Brain microvascular endothelial cell (primary cell): ENCODE results near the gene KLHL26.
A peak's percentile ranks its signal among the peaks of the same experiment; 100 is the strongest.
"Not testable (repeated sequence)": the region's sequence is repeated elsewhere in the genome, so short reads cannot be mapped to it uniquely, and the experiment has no call there.

ENCODE experiments used
- DNase-seq: peaks from one replicate; pipeline ENCODE4 v3.0.0-alpha.2; 2020
- H3K27ac ChIP-seq: fragments of 250-450 bp; sonication (Bioruptor Pico); 2 replicates; pipeline ENCODE4 v1.5.1; 2020; ENCODE audit warnings: mild to moderate bottlenecking, moderate library complexity
- H3K27me3 ChIP-seq: fragments of 250-450 bp; sonication (Bioruptor Pico); replicated peaks from 2 replicates; pipeline ENCODE4 v1.5.1; 2020; ENCODE audit warnings: mild to moderate bottlenecking
- H3K36me3 ChIP-seq: fragments of 250-450 bp; sonication (Bioruptor Pico); replicated peaks from 2 replicates; pipeline ENCODE4 v1.5.1; 2020; ENCODE audit warnings: mild to moderate bottlenecking
- H3K4me3 ChIP-seq: 2 replicates; pipeline ENCODE4 v1.5.1; 2011; ENCODE audit warnings: low read depth, mild to moderate bottlenecking, control low read depth, low read length, moderate library complexity
- in situ Hi-C: cut with HindIII; loops from 2 replicates; pipeline ENCODE4 v1.10.0; 2017; ENCODE audit warnings: low sequenced_read_pairs, low pct_ligation_motif_present
- TF ChIP-seq, protein P1 (sequence below): IDR thresholded peaks from 2 replicates; pipeline ENCODE4 v1.5.1; 2011; ENCODE audit warnings: low read depth, mild to moderate bottlenecking, moderate library complexity, low read length, control low read depth, inconsistent platforms; ENCODE audit errors: missing control alignments

The KLHL26 gene

GRCh38 chr19:18677156-18677555 is 40.3 kb downstream of the KLHL26 start:
- TF ChIP-seq, protein P1, sequence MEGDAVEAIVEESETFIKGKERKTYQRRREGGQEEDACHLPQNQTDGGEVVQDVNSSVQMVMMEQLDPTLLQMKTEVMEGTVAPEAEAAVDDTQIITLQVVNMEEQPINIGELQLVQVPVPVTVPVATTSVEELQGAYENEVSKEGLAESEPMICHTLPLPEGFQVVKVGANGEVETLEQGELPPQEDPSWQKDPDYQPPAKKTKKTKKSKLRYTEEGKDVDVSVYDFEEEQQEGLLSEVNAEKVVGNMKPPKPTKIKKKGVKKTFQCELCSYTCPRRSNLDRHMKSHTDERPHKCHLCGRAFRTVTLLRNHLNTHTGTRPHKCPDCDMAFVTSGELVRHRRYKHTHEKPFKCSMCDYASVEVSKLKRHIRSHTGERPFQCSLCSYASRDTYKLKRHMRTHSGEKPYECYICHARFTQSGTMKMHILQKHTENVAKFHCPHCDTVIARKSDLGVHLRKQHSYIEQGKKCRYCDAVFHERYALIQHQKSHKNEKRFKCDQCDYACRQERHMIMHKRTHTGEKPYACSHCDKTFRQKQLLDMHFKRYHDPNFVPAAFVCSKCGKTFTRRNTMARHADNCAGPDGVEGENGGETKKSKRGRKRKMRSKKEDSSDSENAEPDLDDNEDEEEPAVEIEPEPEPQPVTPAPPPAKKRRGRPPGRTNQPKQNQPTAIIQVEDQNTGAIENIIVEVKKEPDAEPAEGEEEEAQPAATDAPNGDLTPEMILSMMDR: no peak
- H3K4me3 ChIP-seq: no peak overlapping the region
- no peak for DNase-seq
- H3K36me3 ChIP-seq: no peaks in the 10 kb centered on the region
- H3K27me3 ChIP-seq: no peaks in the 10 kb centered on the region
- no peak overlapping the region for H3K27ac ChIP-seq
- in situ Hi-C loops: no loop called here

DNA sequence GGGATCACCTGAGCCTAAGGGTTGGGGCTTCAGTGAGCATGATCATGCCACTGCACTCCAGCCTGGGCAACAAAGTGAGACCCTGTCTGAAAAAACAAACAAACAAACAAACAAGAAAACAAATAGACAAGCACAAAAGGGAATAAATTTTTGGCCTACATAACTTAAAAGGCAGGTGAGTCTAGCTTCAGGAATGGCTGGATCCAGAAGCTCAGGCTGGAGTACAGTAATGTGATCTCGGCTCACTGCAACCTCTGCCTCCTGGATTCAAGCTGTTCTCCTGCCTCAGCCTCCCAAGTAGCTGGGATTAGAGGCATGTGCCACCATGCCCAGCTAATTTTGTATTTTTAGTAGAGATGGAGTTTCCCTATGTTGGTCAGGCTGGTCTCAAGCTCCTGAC is 43.3 kb downstream of the KLHL26 start:
- H3K36me3 ChIP-seq, DNase-seq, in situ Hi-C loops, H3K27ac ChIP-seq, H3K27me3 ChIP-seq, H3K4me3 ChIP-seq: not testable (repeated sequence)

DNA sequence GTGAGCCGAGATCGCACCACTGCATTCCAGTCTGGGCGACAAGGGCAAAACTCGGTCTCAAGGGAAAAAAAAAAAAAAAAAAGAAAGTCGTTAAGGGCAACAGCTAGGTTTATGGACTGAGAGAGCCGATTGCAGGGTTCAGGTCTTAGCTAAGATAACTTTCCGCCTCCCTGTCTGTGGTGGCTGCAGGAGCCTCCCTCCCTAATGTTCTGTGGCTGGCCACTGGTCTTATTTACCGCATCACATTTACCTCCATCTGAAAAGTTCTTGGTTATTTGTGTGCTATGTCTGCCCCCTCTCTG is 45.9 kb downstream of the KLHL26 start:
- Histone ChIP-seq H3K27me3 (no peaks in the 10 kb centered on the region), H3K4me3 (peak overlapping the region; percentile 59), H3K36me3 (no peaks in the 10 kb centered on the region), H3K27ac (no peak overlapping the region)
- no peak for DNase-seq
- in situ Hi-C loops: no loop called here
- TF ChIP-seq, protein P1: no peak

DNA sequence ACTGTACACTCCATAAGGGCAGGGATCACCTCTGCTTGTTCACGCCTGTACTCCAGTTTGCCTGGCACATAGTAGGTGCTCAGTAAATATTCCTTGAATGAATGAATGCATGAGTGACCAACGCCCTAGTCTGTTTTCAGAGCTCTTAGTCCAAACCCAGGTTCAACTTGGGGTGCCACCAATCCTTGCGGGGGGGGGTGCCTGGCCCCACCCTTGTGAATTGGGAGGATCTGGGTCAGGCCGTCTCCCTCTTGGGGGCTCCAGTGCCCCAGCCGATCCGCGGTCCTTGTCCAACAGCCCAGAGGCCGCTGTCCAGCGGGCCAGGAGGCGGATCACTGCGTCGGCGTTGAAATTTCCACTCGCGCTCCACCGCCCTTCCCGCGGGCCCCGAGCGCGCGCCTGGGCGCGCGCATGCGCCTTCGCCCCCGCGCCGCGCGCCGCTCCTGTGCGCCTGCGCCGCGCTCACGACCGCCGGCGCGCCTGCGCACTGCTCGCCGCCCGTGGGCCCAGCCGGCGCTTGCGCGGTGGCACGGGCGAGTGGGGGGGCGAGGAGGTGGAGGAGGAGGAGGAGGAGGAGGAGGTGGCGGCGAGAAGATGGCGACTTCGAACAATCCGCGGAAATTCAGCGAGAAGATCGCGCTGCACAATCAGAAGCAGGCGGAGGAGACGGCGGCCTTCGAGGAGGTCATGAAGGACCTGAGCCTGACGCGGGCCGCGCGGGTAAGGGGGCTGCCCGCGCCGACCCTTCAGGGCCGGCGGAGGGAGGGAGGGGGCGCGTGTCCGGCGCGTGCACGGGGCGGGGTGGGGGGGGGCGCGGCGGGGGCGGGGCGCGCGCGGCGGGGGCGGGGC is 46.5 kb downstream of the KLHL26 start, which contains the start of gene CRTC1:
CRTC1 (plus strand) TSS at position 572 of the 849 bp plus-strand sequence; CDS start at position 595, 23 bp downstream.
- peak within 1 kb of the TSS; percentile 78 for H3K4me3 ChIP-seq
- peak within 1 kb of the TSS; percentile 54 for H3K27ac ChIP-seq
- in situ Hi-C loops: no loop called here
- no peaks in the 10 kb centered on the region for H3K27me3 ChIP-seq
- TF ChIP-seq, protein P1: no peak
- DNase-seq: peak; percentile 69
- H3K36me3 ChIP-seq: no peaks in the 10 kb centered on the region

DNA sequence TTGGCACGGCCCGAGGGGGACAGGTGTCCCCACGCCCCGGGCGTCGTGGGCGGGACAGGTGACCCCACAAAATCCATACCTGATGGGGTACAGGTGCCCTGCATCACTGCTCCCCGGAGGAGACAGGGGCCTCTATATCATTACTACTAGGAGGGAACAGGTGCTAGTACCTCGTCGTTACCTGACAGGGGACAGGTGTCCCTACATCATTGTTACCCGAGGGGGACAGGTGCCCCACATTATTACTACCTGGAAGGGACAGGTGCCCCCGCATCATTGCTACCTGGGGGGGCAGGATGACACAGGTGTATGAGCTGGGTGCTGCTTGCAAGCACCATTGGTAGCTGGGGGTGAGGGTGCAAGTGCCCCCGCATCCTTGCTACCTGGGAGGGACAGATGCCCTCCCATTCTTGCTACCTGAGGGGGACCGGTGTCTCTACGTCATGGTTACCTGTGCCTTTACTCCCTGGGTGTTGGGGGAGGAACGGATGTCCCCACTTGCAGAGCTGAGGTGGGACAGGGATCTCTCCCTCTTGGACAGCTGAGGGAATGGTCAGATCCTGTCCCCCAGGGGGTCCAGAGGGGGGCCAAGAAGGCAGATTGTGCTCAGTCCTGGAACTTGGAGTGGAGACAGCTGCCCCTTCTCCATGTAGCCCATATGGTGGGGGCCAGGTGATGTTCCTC is 47.3 kb downstream of the KLHL26 start:
- TF ChIP-seq, protein P1: no peak
- in situ Hi-C loops: no loop called here
- Histone ChIP-seq H3K27ac (no peak overlapping the region), H3K36me3 (no peaks in the 10 kb centered on the region), H3K4me3 (peak overlapping the region; percentile 78), H3K27me3 (no peaks in the 10 kb centered on the region)
- DNase-seq: no peak

DNA sequence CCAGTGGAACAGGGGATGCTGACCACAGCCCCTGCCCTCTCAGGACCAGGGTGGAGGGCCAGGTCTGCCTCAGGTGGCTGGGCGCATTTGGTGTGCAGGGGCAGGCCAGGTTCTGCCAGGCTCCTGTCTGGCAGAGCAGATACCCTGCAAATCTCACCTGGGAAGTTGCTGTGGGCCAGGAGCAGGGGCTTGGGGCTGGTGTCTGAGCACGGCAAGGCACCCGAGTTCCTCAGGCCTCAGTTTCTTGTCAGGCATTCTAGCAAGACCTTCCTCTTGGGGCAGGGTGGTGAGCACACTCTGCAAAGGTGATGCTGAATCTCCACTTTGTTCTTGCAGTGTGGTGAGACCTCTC is 47.8 kb downstream of the KLHL26 start:
- TF ChIP-seq, protein P1: no peak
- no peak for DNase-seq
- H3K27ac ChIP-seq: no peak overlapping the region
- no peaks in the 10 kb centered on the region for H3K27me3 ChIP-seq
- in situ Hi-C loops: no loop called here
- H3K4me3 ChIP-seq: peak overlapping the region; percentile 78
- no peaks in the 10 kb centered on the region for H3K36me3 ChIP-seq
